HEK293 (cell line): Measurements from ENCODE around the gene FAM169A.
A peak's percentile ranks its signal among the peaks of the same experiment; 100 is the strongest.

Experiments used
- BCL11B ChIP-seq: fragments of 450-650 bp; formaldehyde crosslinking; IDR thresholded peaks from 2 replicates; pipeline ENCODE4 v1.5.1; 2016; ENCODE audit warnings: low read depth, missing biosample characterization, missing genetic modification characterization
- IKZF3 ChIP-seq: fragments of 450-650 bp; IDR thresholded peaks from 2 replicates; pipeline ENCODE4 v1.5.0; 2018; ENCODE audit warnings: missing biosample characterization, mild to moderate bottlenecking, missing genetic modification characterization, moderate library complexity
- KLF17 ChIP-seq: fragments of 450-650 bp; formaldehyde crosslinking; IDR thresholded peaks from 2 replicates; pipeline ENCODE4 v1.5.1; 2016; ENCODE audit warnings: missing biosample characterization, missing genetic modification characterization
- MEIS1 ChIP-seq: sonication (generic); formaldehyde crosslinking; IDR thresholded peaks from 2 replicates; pipeline ENCODE4 v1.8.1; 2022; ENCODE audit warnings: missing genetic modification reagents, mild to moderate bottlenecking, borderline replicate concordance
- MYNN ChIP-seq: fragments of 450-650 bp; formaldehyde crosslinking; IDR thresholded peaks from 2 replicates; pipeline ENCODE4 v1.5.1; 2016; ENCODE audit warnings: missing biosample characterization, missing genetic modification characterization, borderline replicate concordance
- TRIM28 ChIP-seq: IDR thresholded peaks from 2 replicates; pipeline ENCODE4 v1.6.1; 2011; ENCODE audit warnings: low read length, control low read depth, borderline replicate concordance
- ZBTB21 ChIP-seq: fragments of 450-650 bp; formaldehyde crosslinking; IDR thresholded peaks from 2 replicates; pipeline ENCODE4 v1.5.1; 2017; ENCODE audit warnings: missing biosample characterization, missing genetic modification characterization
- ZBTB48 ChIP-seq: fragments of 450-650 bp; formaldehyde crosslinking; IDR thresholded peaks from 2 replicates; pipeline ENCODE4 v1.5.1; 2016; ENCODE audit warnings: missing biosample characterization, missing genetic modification characterization
- ZEB2 ChIP-seq: fragments of 450-650 bp; formaldehyde crosslinking; IDR thresholded peaks from 2 replicates; pipeline ENCODE4 v1.5.1; 2016; ENCODE audit warnings: missing biosample characterization, missing genetic modification characterization
- ZFP69B ChIP-seq: fragments of 450-650 bp; formaldehyde crosslinking; IDR thresholded peaks from 2 replicates; pipeline ENCODE4 v1.5.1; 2016; ENCODE audit warnings: missing biosample characterization, missing genetic modification characterization
- ZNF133 ChIP-seq: fragments of 450-650 bp; formaldehyde crosslinking; IDR thresholded peaks from 2 replicates; pipeline ENCODE4 v1.5.1; 2016; ENCODE audit warnings: missing biosample characterization, missing genetic modification characterization
- ZNF202 ChIP-seq: fragments of 450-650 bp; formaldehyde crosslinking; IDR thresholded peaks from 2 replicates; pipeline ENCODE4 v1.5.1; 2016; ENCODE audit warnings: missing biosample characterization, missing genetic modification characterization, borderline replicate concordance
- ZNF266 ChIP-seq: fragments of 450-650 bp; formaldehyde crosslinking; IDR thresholded peaks from 2 replicates; pipeline ENCODE4 v1.5.1; 2016; ENCODE audit warnings: missing biosample characterization, missing genetic modification characterization, low read depth
- ZNF280D ChIP-seq: fragments of 450-650 bp; formaldehyde crosslinking; IDR thresholded peaks from 2 replicates; pipeline ENCODE4 v1.5.1; 2016; ENCODE audit warnings: missing biosample characterization, missing genetic modification characterization
- ZNF302 ChIP-seq: fragments of 450-650 bp; formaldehyde crosslinking; IDR thresholded peaks from 2 replicates; pipeline ENCODE4 v1.5.1; 2016; ENCODE audit warnings: missing biosample characterization, missing genetic modification characterization, low read depth
- ZNF416 ChIP-seq: fragments of 450-650 bp; formaldehyde crosslinking; IDR thresholded peaks from 2 replicates; pipeline ENCODE4 v1.5.1; 2016; ENCODE audit warnings: missing biosample characterization, missing genetic modification characterization
- ZNF48 ChIP-seq: fragments of 450-650 bp; formaldehyde crosslinking; IDR thresholded peaks from 2 replicates; pipeline ENCODE4 v1.5.1; 2016; ENCODE audit warnings: missing biosample characterization, missing genetic modification characterization
- ZNF513 ChIP-seq: fragments of 450-650 bp; IDR thresholded peaks from 2 replicates; pipeline ENCODE4 v1.5.1; 2018; ENCODE audit warnings: missing biosample characterization, missing genetic modification characterization
- ZNF560 ChIP-seq: fragments of 450-650 bp; formaldehyde crosslinking; IDR thresholded peaks from 2 replicates; pipeline ENCODE4 v1.5.1; 2017; ENCODE audit warnings: missing biosample characterization, missing genetic modification characterization, borderline replicate concordance
- ZNF610 ChIP-seq: fragments of 450-650 bp; formaldehyde crosslinking; IDR thresholded peaks from 2 replicates; pipeline ENCODE4 v1.5.1; 2016; ENCODE audit warnings: missing biosample characterization, missing genetic modification characterization, borderline replicate concordance
- ZNF664 ChIP-seq: fragments of 450-650 bp; formaldehyde crosslinking; IDR thresholded peaks from 2 replicates; pipeline ENCODE4 v1.5.1; 2016; ENCODE audit warnings: missing biosample characterization, missing genetic modification characterization
- ZNF747 ChIP-seq: fragments of 450-650 bp; formaldehyde crosslinking; IDR thresholded peaks from 2 replicates; pipeline ENCODE4 v1.5.1; 2016; ENCODE audit warnings: missing biosample characterization, missing genetic modification characterization
- ZNF768 ChIP-seq: fragments of 450-650 bp; formaldehyde crosslinking; IDR thresholded peaks from 2 replicates; pipeline ENCODE4 v1.5.1; 2018; ENCODE audit warnings: missing biosample characterization, mild to moderate bottlenecking, missing genetic modification characterization
- ZNF776 ChIP-seq: fragments of 450-650 bp; formaldehyde crosslinking; IDR thresholded peaks from 2 replicates; pipeline ENCODE4 v1.5.0; 2017; ENCODE audit warnings: missing biosample characterization, missing genetic modification characterization, borderline replicate concordance
- ZNF785 ChIP-seq: fragments of 450-650 bp; formaldehyde crosslinking; IDR thresholded peaks from 2 replicates; pipeline ENCODE4 v1.5.1; 2016; ENCODE audit warnings: missing biosample characterization, missing genetic modification characterization
- TF ChIP-seq, protein P1 (sequence below): fragments of 450-650 bp; formaldehyde crosslinking; IDR thresholded peaks from 2 replicates; pipeline ENCODE4 v1.5.1; 2016; ENCODE audit warnings: missing biosample characterization, missing genetic modification characterization
- TF ChIP-seq, protein P2 (sequence below): fragments of 450-650 bp; formaldehyde crosslinking; IDR thresholded peaks from 2 replicates; pipeline ENCODE4 v1.5.1; 2016; ENCODE audit warnings: missing biosample characterization, missing genetic modification characterization
- TF ChIP-seq, protein P3 (sequence below): fragments of 450-650 bp; formaldehyde crosslinking; IDR thresholded peaks from 2 replicates; pipeline ENCODE4 v1.5.1; 2017; ENCODE audit warnings: missing biosample characterization, mild to moderate bottlenecking, missing genetic modification characterization, moderate library complexity
- TF ChIP-seq, protein P4 (sequence below): fragments of 450-650 bp; formaldehyde crosslinking; optimal IDR thresholded peaks from 2 replicates; pipeline ENCODE3; 2016; ENCODE audit warnings: missing biosample characterization, mild to moderate bottlenecking, missing genetic modification characterization

Gene FAM169A

DNA sequence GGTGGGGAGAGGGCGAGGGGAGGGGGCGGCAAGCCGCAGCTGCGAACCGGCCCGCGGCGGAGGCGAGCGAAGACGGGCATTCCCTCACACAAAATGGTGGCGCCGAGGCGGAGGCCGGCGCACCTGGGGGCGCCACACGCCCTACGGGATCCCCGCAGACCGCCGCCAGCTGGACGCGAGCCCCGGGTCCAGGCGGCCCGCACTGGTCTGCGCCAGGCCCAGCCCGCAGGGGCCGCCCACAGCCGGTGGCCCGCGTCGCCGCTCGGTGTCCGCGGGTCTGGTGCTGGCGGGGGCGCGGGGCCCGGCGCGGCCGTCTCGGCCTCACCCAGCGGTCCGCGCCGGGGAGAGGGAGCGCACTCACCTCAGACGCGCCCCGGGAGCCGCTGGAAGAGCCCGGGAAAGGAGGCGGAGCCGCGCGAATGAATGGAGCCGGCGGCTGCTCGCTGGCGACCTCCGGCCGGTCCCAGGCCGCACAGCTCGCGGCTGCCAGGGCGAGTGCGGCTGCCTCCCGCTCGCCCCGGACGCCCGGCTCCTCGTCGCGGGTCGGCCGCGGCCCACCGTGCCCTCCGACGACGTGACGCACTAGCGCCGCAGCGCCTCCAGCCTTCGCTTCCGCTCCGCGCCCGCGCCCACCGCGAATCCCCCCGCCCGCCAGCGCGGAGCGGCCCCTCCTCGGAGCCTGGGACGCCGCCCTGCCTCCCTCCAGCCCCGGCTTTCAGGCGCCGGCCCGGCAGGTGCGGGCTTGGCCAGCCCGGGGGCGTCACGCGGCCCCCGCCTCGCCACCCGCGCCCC lies at the start of gene FAM169A (continued):
- TF ChIP-seq, protein P1, sequence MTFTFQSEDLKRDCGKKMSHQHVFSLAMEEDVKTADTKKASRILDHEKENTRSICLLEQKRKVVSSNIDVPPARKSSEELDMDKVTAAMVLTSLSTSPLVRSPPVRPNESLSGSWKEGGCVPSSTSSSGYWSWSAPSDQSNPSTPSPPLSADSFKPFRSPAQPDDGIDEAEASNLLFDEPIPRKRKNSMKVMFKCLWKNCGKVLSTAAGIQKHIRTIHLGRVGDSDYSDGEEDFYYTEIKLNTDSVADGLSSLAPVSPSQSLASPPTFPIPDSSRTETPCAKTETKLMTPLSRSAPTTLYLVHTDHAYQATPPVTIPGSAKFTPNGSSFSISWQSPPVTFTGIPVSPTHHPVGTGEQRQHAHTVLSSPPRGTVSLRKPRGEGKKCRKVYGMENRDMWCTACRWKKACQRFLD (tag by site-specific recombination): no peak
- TF ChIP-seq BCL11B (tag by site-specific recombination) (no peak), MYNN (no peak), ZNF48 (tag by site-specific recombination) (no peak), ZNF266 (no peak), ZNF747 (tag by site-specific recombination) (no peak), ZNF610 (tag by site-specific recombination) (no peak), TRIM28 (no peak), ZNF768 (tag by site-specific recombination) (no peak), ZNF513 (tag by site-specific recombination) (no peak), ZNF560 (no peak), ZFP69B (tag by site-specific recombination) (no peak), ZBTB21 (tag by site-specific recombination) (no peak), ZNF416 (tag by site-specific recombination) (no peak), MEIS1 (CRISPR knock-in tag) (peak; percentile 35; the same call in 1 of the 2 replicates), ZNF280D (tag by site-specific recombination) (no peak), ZNF302 (tag by site-specific recombination) (no peak), ZNF776 (tag by site-specific recombination) (no peak), ZEB2 (tag by site-specific recombination) (no peak), ZBTB48 (tag by site-specific recombination) (0 out of 2 replicates have a peak, but pooled peaks have one; percentile 15), IKZF3 (tag by site-specific recombination) (peak; percentile 84), ZNF202 (tag by site-specific recombination) (no peak), ZNF664 (no peak), KLF17 (tag by site-specific recombination) (no peak), ZNF785 (tag by site-specific recombination) (no peak), ZNF133 (tag by site-specific recombination) (no peak)
- TF ChIP-seq, protein P2, sequence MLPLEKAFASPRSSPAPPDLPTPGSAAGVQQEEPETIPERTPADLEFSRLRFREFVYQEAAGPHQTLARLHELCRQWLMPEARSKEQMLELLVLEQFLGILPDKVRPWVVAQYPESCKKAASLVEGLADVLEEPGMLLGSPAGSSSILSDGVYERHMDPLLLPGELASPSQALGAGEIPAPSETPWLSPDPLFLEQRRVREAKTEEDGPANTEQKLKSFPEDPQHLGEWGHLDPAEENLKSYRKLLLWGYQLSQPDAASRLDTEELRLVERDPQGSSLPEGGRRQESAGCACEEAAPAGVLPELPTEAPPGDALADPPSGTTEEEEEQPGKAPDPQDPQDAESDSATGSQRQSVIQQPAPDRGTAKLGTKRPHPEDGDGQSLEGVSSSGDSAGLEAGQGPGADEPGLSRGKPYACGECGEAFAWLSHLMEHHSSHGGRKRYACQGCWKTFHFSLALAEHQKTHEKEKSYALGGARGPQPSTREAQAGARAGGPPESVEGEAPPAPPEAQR (tag by site-specific recombination): no peak
- TF ChIP-seq, protein P3, sequence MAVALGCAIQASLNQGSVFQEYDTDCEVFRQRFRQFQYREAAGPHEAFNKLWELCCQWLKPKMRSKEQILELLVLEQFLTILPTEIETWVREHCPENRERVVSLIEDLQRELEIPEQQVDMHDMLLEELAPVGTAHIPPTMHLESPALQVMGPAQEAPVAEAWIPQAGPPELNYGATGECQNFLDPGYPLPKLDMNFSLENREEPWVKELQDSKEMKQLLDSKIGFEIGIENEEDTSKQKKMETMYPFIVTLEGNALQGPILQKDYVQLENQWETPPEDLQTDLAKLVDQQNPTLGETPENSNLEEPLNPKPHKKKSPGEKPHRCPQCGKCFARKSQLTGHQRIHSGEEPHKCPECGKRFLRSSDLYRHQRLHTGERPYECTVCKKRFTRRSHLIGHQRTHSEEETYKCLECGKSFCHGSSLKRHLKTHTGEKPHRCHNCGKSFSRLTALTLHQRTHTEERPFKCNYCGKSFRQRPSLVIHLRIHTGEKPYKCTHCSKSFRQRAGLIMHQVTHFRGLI (tag by site-specific recombination): no peak
- TF ChIP-seq, protein P4, sequence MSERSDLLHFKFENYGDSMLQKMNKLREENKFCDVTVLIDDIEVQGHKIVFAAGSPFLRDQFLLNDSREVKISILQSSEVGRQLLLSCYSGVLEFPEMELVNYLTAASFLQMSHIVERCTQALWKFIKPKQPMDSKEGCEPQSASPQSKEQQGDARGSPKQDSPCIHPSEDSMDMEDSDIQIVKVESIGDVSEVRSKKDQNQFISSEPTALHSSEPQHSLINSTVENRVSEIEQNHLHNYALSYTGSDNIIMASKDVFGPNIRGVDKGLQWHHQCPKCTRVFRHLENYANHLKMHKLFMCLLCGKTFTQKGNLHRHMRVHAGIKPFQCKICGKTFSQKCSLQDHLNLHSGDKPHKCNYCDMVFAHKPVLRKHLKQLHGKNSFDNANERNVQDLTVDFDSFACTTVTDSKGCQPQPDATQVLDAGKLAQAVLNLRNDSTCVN (tag by site-specific recombination): peak; percentile 80
